ENCODE results near the gene NIPBL. TPM values are rescaled to one million over a fixed set of nuclear protein-coding genes. Genes with fewer than 3 reads are reported as not detected.

NIPBL gene, protein sequence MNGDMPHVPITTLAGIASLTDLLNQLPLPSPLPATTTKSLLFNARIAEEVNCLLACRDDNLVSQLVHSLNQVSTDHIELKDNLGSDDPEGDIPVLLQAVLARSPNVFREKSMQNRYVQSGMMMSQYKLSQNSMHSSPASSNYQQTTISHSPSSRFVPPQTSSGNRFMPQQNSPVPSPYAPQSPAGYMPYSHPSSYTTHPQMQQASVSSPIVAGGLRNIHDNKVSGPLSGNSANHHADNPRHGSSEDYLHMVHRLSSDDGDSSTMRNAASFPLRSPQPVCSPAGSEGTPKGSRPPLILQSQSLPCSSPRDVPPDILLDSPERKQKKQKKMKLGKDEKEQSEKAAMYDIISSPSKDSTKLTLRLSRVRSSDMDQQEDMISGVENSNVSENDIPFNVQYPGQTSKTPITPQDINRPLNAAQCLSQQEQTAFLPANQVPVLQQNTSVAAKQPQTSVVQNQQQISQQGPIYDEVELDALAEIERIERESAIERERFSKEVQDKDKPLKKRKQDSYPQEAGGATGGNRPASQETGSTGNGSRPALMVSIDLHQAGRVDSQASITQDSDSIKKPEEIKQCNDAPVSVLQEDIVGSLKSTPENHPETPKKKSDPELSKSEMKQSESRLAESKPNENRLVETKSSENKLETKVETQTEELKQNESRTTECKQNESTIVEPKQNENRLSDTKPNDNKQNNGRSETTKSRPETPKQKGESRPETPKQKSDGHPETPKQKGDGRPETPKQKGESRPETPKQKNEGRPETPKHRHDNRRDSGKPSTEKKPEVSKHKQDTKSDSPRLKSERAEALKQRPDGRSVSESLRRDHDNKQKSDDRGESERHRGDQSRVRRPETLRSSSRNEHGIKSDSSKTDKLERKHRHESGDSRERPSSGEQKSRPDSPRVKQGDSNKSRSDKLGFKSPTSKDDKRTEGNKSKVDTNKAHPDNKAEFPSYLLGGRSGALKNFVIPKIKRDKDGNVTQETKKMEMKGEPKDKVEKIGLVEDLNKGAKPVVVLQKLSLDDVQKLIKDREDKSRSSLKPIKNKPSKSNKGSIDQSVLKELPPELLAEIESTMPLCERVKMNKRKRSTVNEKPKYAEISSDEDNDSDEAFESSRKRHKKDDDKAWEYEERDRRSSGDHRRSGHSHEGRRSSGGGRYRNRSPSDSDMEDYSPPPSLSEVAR (N-terminal part only)
- total RNA-seq (2022; extraction: Qiagen RNA extraction), result 9.9 to 14.1 TPM (median 13.2 TPM) in 5 replicates

DNA sequence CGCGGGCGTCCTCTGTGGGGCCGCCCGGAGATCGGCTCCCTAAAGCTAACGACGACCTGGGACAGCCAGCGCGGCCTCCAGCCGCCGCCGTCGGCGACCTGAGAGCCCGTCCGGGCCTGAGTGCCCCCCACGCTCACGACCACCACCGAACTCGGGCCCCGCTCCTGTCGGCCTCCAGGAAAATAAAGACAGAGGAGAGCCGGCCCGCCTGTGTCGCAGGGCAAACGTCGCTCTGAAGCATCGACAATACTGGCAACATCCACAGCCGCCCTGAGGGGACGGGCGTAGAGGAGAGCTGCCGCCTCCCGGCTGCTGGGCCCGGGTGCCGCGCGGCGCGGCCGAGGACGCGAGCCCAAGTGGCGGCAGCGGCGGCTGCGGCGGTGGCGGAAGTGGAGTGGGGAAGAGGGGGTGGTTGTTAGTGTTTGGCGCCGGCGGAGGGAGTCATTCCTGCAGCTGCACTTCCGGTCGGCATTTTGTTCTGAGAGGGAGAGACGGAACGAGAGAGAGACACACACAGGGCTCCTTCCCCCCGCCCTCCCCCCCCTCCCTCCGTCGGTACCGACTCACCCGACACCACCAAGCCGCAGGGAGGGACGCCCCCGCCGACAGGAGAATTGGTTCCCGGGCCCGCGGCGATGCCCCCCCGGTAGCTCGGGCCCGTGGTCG, at the start of gene NIPBL:
NIPBL (plus strand) TSS at position 471 of the 666 bp plus-strand sequence. CDS start 76,928 bp downstream, outside the sequence.

Measured in A549 treated with Hydrocortisone at 1 μM for 4 hours (cell line).